HG02840 (cell line): ENCODE measurements around the gene HMG20B.

ENCODE experiments used
- ATAC-seq: cut with Tn5 transposase; IDR thresholded peaks from one replicate; pipeline ENCODE4 v1.9.1; 2021; ENCODE audit warnings: mild to moderate bottlenecking, moderate library complexity, moderate number of reproducible peaks; ENCODE audit not compliant: unreplicated experiment, low FRiP score

The HMG20B gene

GRCh38 chr19:3617463-3617862 lies 44.7 kb downstream of the HMG20B start:
- no peak for ATAC-seq

GRCh38 chr19:3618144-3618810 lies 45.5 kb downstream of the HMG20B start:
- ATAC-seq = no peak

- ATAC-seq = no peak
Measured at GRCh38 chr19:3618811-3619630, 46.3 kb downstream of the HMG20B start.

- ATAC-seq = no peak
Measured at GRCh38 chr19:3619631-3620012, 46.9 kb downstream of the HMG20B start.

- ATAC-seq = no peak
Measured at GRCh38 chr19:3620145-3620816, 47.5 kb downstream of the HMG20B start.

GRCh38 chr19:3620817-3621547 lies 48.2 kb downstream of the HMG20B start:
- no peak for ATAC-seq

- ATAC-seq = no peak
Measured at GRCh38 chr19:3621689-3622088, 48.9 kb downstream of the HMG20B start.

- no peak for ATAC-seq
Measured at GRCh38 chr19:3622224-3622623, 49.5 kb downstream of the HMG20B start.

GRCh38 chr19:3623716-3624115 lies 51.0 kb downstream of the HMG20B start:
- no peak for ATAC-seq

GRCh38 chr19:3625996-3626472 lies 53.3 kb downstream of the HMG20B start:
- peak; percentile 9 for ATAC-seq

GRCh38 chr19:3626473-3627350 lies 54.0 kb downstream of the HMG20B start, which contains the start of gene CACTIN:
CACTIN (minus strand) TSS chr19:3626790; CDS start chr19:3626762, 28 bp downstream.
- peak; percentile 86 for ATAC-seq

- ATAC-seq = no peak
Measured at GRCh38 chr19:3627351-3627723, 54.6 kb downstream of the HMG20B start.
